Glomerular endothelial cell (primary cell): ENCODE results near the gene SMIM11. TPM values are rescaled to one million over a fixed set of nuclear protein-coding genes. Genes with fewer than 3 reads are reported as not detected.
"Not testable (repeated sequence)": the region's sequence is repeated elsewhere in the genome, so short reads cannot be mapped to it uniquely, and the experiment has no call there.

Experiments
- DNase-seq: peaks from one replicate; pipeline ENCODE4 v3.0.0-alpha.2; 2011; ENCODE audit warnings: low read depth, low spot score; ENCODE audit errors: extremely low read depth
- total RNA-seq: library from RNA; depleted of rRNA; stranded (reverse); fragments of >200 nt; gene quantifications from 2 replicates; pipeline ENCODE4 v1.2.3, GENCODE V29; 2015

The SMIM11 gene
- 1.6 and 27.7 TPM in 2 replicates for total RNA-seq

DNA sequence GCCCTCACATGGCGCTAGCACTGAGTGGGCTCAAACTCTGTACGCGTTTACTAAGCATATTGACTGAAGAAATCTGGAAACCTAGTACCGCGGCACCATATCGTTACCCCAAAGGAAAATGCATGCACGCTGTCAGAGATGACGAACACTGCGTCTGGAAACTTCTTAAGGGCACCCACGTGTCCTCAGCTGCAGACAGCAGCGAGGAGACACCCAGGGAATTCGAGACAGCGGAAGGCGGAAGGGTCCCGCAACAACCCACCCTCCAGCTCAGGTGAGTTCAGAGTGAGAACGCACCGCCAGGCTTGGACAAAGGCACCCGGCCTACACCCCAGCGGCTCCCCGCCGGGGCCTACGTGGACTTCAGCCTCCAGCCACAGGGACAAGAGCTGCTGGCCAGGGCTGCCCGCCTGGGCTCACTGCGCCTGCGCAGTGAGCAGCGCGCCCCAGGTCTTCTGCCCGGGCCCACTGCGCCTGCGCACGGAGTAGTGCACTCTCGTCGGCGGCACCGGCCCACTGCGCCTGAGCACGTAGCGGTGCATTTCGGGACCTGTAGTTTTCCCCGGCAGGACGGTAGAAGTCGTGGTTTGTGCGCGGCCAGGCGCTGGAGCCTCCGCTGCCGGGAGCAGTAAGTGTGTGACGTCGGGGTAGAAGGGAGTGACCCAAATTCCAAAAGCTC, at the start of gene SMIM11:
TSS of gene SMIM11 (plus strand) at position 568 of the 679 bp plus-strand sequence. CDS start 3,998 bp downstream, outside the sequence.
- not testable (repeated sequence) for DNase-seq

DNA sequence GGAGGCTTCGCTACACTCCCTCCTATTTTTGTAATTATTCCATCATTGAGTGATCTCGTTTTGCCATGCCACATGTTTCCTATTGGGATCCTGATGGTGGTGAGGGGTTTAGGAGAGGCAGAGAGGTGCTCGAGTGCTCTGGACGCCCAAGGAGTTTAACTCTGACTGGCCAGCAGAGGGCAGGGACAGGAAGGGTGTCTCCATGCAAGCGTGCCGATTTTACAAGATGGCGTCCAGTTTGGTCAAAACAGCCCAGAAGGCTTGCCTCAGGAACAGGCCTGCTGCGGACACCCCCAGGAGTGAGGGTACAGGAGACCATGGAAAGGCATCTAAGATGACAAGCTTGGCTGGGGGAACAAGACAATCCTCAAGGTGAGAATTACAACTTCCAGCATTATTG, 45.3 kb upstream of the SMIM11 start:
- no peak for DNase-seq

DNA sequence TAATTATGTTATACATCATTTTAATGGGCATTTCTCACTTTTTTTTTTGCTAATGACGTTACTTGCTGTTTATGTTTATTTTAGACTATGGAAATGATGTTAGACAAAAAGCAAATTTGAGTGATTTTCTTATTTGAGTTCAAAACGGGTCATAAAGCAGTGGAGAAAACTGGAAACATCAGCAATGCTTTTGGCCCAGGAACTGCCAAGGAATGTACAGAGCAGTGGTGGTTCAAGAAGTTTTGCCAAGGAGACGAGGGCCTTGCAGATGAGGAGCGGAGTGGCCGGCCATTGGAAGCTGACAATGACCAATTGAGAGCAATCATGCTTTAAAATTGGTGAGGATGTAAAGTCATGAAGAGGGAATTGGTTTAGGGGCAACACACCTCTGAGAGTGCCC, 43.6 kb upstream of the SMIM11 start:
- DNase-seq, result no peak

DNA sequence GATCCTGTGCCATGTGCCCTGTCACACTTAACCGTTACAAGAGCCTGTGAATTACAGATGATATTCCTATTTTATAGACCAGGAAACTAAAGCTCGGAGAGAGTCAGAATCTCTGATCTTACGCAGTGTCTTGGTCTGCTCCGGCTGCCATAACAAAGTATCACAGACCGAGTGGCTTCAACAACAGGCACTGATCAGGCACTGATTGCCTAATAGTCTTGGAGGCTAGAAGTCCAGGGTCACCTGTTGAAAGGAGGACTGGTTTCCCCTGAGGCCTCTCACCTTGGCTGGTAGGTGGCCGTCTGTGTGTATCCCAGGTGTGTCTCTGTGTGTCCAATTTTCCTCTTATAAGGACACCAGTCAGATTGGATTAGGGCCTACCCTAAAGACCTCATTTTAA, 43.0 kb upstream of the SMIM11 start:
- DNase-seq, result no peak

- no peak for DNase-seq
These were observed 42.1 kb upstream of the SMIM11 start for GRCh38 chr21:34333121-34333739.

- no peak for DNase-seq
These were observed 40.0 kb upstream of the SMIM11 start for GRCh38 chr21:34335316-34335715.

DNA sequence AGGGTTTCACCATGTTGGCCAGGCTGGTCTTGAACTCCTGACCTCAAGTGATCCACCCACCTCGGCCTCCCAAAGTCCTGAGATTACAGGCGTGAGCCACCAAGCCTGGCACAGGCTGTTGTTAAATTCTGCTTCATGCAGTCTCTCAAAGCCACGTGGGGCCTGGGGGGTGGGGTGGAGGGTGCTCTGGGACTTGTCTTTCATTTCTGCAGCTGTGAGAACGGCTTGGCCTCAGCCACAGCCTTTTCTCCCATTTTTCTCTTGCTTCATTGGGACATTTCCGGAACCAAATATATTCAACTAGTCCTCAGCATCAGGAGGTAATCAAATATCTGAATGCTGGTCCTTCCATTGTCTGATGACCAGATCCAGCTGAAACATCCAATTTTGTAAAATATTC, 39.1 kb upstream of the SMIM11 start:
- no peak for DNase-seq

DNA sequence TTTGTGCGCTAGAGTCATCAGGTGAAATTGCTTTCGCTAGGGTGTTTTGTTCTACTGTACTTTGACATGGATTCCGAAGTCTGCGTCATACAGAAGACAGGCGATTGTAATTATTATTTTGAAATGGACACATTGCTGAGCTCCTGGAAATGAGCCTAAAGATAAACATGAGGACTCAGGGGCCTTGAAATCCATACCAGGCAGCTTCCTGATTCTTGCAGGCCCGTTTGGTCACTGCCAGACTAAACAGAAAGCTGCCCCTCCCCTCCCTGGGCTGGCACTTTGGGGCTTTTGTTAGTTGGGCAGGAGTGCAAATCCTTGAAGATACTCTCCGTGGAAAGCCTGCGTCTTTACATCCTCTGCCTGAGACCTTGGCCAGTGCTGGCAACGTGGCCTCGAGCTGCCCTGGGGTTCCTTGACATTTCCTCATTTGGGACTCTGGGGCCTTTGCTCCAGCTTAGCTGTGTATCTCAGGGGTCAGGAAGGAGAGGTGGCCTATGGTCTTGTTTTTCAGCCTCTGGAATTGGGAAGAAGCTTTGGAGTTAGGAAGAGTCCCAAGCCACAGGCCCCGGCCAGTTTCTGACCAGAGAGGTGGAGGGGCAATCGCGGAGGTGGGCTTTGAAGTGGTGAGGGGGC, 38.4 kb upstream of the SMIM11 start:
- DNase-seq, result no peak

GRCh38 chr21:34337741-34338140, 37.6 kb upstream of the SMIM11 start:
- no peak for DNase-seq

- DNase-seq, result no peak
These were observed 37.1 kb upstream of the SMIM11 start for GRCh38 chr21:34338226-34338625.

DNA sequence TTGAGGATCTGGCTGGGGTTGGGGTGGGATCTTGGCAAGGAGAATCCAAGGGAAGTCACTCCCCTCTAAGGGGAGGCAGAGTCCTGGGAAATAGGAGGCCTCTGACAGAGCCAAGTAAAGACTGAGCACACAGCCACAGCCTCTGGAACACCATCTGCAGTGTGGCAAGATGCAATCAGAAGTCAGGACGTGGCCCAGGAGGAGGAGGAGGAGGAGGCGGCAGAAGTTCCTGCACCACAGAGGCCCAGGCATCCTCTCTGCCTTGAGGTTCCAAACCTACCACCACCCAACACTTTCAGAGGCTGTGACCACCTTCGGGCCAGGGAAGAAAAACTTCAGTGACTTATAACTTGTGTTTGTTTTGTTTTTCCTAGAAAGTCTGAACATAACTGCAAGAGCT, 35.2 kb upstream of the SMIM11 start:
- no peak for DNase-seq

- no peak for DNase-seq
These were observed 32.8 kb upstream of the SMIM11 start for GRCh38 chr21:34342476-34342875.

- DNase-seq, result no peak
These were observed 32.0 kb upstream of the SMIM11 start for GRCh38 chr21:34343347-34343746.

DNA sequence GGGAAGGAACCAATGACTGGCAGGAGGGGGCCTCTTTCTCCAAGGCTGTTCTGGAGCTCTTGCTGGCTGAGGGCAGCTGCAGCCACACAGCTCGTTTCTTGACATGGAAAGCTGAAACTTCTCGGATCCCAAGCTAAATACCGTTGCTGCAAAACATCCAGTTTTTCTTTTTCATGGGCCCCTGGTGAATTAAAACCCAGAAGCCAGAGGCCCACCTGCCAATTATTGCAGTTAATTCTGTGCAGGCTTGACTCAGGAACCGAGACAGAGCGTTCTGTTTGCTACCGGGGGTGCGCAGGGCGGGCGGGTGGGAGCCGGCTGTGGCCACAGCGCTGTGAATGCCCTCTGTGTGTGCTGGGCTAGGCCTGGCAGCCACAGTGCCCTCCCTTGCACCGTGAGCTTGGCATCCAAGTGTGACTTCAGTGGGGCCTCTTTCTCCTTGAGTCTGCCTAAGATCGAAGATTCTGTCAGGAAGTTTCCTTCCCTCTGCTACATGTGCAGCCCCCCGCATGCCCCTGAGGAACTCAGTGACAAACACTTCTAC, 31.4 kb upstream of the SMIM11 start:
- no peak for DNase-seq

GRCh38 chr21:34344584-34344983, 30.7 kb upstream of the SMIM11 start:
- DNase-seq, result no peak

DNA sequence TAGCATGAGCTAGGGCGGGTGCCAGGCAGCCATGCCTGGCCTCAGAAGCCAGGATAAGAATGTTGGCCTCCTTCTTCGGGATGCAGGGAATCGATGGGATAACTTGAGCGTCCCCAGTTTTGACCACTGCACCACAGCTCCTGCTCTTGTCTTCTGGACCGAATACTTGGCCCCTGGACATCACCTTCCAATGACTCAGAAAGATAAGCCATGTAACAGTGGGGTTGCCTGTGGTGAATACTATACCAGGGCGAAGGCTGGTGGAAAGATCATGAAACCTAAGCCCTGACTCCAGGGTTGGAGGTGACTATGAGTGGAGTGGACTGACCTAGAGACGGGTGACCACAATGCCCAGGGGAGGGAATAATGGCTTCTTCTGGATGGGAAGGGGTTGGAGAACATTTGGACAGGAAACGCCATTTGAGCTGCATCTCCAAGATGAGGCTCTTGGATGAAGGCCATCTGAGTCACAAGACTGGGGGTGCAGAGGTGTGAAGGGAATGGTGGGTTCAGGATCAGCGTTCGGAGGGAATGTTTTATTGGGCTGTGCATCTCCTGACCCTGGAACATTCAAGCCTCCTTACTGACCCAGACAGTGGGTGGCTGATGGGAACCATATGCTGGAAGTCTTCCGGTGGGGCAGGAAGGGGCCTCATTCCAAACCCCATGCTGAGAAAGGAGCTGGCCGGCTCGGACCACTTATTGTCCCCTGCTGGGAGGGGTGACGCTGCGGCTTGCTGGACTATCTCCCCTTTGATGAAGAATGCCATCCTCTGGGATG, 30.0 kb upstream of the SMIM11 start:
- DNase-seq, result no peak

DNA sequence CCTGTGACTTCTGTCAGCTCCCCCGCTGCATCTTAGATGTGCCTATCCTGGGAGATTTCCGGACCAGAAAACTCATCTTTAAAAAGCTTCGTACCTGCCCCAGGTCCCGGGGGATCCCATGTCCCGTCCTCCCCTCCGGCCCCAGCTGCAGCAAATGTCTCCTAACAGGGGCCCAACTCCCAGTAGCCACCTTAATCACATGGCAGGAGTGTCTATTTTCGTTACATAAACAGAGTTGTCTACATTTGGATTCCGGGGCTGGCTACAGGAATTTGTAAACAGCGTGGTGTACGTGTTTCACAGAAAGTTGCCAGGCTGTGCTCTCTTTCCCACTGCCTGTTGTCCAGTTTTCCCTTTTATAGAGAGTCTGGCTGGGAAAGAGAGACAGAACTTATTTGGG, 29.4 kb upstream of the SMIM11 start:
- no peak for DNase-seq

- no peak for DNase-seq
These were observed 26.3 kb upstream of the SMIM11 start for GRCh38 chr21:34348890-34349519.

DNA sequence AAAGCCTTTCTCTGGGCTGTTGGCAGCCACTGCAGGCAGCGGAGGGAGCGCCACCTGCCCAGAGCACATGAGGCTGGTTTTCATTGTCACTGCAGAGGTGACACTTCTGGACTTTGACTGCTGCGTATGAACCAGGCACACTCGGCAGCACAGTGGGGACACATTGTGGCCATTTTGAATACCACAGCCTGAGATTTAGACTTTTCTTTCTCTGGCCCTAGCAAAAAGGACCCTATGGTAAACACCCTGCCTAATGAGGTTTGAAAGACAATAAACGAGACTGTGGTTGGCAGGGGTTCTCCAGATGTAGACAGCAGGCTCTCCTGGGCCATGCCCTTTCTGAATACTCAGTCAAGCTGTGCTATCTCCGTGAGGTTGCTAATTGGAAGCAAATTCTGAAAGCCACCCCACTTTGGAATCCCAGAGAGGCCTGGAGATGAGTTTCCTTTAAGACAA, 23.5 kb upstream of the SMIM11 start:
- no peak for DNase-seq

DNA sequence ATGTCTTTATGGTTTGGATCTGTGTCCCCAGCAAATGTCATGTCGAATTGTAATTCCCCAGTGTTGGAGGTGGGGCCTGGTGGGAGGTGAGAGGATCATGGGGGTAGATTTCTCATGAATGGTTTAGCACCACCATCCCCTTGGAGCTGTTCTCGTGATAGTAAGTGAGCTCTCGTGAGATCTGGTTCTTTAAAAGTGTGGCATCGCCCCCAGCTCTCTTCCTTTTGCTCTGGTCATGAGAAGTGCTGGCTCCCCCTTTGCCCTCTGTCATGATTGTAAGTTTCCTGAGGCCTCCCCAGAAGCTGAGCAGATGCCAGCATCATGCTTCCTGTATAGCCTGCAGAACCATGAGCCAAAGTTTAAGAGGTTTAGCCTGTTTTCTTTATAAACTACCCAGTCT, 22.8 kb upstream of the SMIM11 start:
- no peak for DNase-seq

DNA sequence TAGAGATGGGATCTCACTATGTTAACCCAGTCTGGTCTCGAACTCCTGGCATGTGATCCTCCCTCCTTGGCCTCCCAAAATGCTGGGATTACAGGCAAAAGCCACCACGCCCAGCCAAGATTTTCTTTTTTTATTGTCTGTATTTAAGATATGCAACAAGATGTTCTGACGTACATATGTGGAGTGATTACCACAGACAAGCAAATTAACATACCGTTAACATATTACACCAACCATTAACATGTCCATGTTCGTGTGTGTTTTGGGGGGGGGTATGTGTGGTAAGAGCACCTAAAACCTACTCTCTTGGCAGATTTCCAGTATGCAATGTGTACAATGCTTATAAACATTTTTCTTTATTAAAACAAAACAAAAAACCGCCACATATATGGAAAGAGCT, 22.1 kb upstream of the SMIM11 start:
- no peak for DNase-seq
